OCI-LY1 (cell line): ENCODE data around the gene MBNL2.

ENCODE experiments used
- CTCF ChIP-seq: fragments of 200-600 bp; sonication (generic), shearing (Covaris generic); IDR thresholded peaks from 2 replicates; pipeline ENCODE4 v1.5.1; 2017; ENCODE audit warnings: mild to moderate bottlenecking, antibody characterized with exemption, low read length, moderate library complexity, mixed read lengths
- EZH2 ChIP-seq: fragments of 200-600 bp; sonication (generic), shearing (Covaris generic); IDR thresholded peaks from 2 replicates; pipeline ENCODE4 v1.8.0; 2017; ENCODE audit warnings: borderline replicate concordance, mixed run types, mild to moderate bottlenecking, antibody characterized with exemption, low read length, moderate library complexity, mixed read lengths

DNA sequence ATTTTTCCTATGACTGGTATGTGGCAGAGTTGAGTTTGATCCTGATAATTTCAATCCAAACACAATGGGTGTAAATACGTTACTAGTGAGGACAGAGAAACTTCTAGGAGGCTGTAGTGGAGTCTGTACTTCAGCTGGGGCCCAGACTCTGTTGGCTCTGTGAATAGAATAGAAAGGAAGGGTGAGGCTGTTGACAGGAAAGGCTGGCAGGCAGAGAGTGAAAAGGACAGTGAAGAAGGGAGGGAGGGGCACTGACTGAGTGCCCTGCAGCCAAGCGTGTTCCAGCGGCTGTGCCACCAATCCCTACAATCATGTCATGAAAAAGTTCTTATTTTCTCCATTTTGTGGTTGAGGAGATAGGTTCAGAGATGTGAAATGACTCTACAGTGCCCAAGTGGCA is 80.5 kb downstream of the MBNL2 start:
- no peak for TF ChIP-seq CTCF
- TF ChIP-seq EZH2, result no peak
